Fibroblast of skin of abdomen (primary cell): ENCODE measurements around the gene CCNG2.

Experiments
- DNase-seq: peaks from one replicate; pipeline ENCODE4 v3.0.0-alpha.2; 2013

Gene CCNG2

GRCh38 chr4:77204621-77205020 lies 47.6 kb downstream of the CCNG2 start:
- peak; percentile 68 for DNase-seq

- DNase-seq, result no peak
Measured at GRCh38 chr4:77209012-77209411, 52.0 kb downstream of the CCNG2 start.

GRCh38 chr4:77209936-77210335 lies 52.9 kb downstream of the CCNG2 start:
- DNase-seq, result no peak

DNA sequence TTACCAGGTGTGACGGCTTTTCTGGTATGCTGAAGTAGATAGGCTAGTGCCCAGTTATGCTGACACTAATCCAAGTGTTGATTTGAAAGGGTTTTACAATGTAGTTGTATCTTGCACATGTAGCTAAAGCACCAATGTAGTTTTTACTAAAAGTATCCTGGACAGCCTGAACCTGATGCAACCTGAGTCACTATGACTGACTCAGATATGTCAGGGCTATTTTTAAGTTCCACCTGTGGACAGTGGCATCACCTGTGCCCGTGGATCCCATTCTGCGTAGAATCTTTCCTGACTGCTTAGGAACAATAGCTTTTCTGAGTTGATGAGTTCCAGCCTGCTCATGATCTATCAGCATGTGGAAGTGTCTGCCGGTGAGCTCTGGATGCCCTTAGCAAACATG lies 58.1 kb downstream of the CCNG2 start:
- no peak for DNase-seq

- no peak for DNase-seq
Measured at GRCh38 chr4:77217526-77217925, 60.5 kb downstream of the CCNG2 start.

- DNase-seq, result no peak
Measured at GRCh38 chr4:77219266-77219665, 62.3 kb downstream of the CCNG2 start.
